ENCODE results near the gene CTBP2.

Gene CTBP2

GRCh38 chr10:125016611-125017202, 143.7 kb downstream of the CTBP2 start:
- Histone ChIP-seq H3K4me2 (ENCODE audit: low read length) (peak overlapping the region; percentile 65), H3K36me3 (ENCODE audit: insufficient read depth, low read length) (peaks cover 26% of the 10 kb centered on the region), H3K9ac (ENCODE audit: low read depth, low read length) (peak overlapping the region; percentile 66), H3K4me1 (ENCODE audit: control insufficient read depth, insufficient read depth, low read length) (peaks cover 41% of the 10 kb centered on the region), H3K9me3 (replicated peaks; ENCODE audit: low read length) (no peaks in the 10 kb centered on the region), H3K4me3 (ENCODE audit: low read length) (no peak overlapping the region), H3K27me3 (ENCODE audit: control insufficient read depth, insufficient read depth, low read length) (no peaks in the 10 kb centered on the region)

- Histone ChIP-seq H3K4me3 (ENCODE audit: low read length) (no peak overlapping the region), H3K9ac (ENCODE audit: low read depth, low read length) (peak overlapping the region; percentile 66), H3K9me3 (replicated peaks; ENCODE audit: low read length) (no peaks in the 10 kb centered on the region), H3K27me3 (ENCODE audit: control insufficient read depth, insufficient read depth, low read length) (no peaks in the 10 kb centered on the region), H3K36me3 (ENCODE audit: insufficient read depth, low read length) (peaks cover 30% of the 10 kb centered on the region), H3K4me2 (ENCODE audit: low read length) (peak overlapping the region; percentile 65), H3K4me1 (ENCODE audit: control insufficient read depth, insufficient read depth, low read length) (peaks cover 43% of the 10 kb centered on the region)
Observed at GRCh38 chr10:125016123-125016522, 144.2 kb downstream of the CTBP2 start.

GRCh38 chr10:125015356-125015944, 144.9 kb downstream of the CTBP2 start:
- H3K9ac ChIP-seq (ENCODE audit: low read depth, low read length): no peak overlapping the region
- H3K4me1 ChIP-seq (ENCODE audit: control insufficient read depth, insufficient read depth, low read length): peaks cover 43% of the 10 kb centered on the region

GRCh38 chr10:125014836-125015355, 145.5 kb downstream of the CTBP2 start:
- no peak overlapping the region for H3K4me3 ChIP-seq (ENCODE audit: low read length)
- H3K36me3 ChIP-seq (ENCODE audit: insufficient read depth, low read length): peaks cover 25% of the 10 kb centered on the region
- H3K27me3 ChIP-seq (ENCODE audit: control insufficient read depth, insufficient read depth, low read length): no peaks in the 10 kb centered on the region
- no peak overlapping the region for H3K4me2 ChIP-seq (ENCODE audit: low read length)
- H3K9ac ChIP-seq (ENCODE audit: low read depth, low read length): no peak overlapping the region
- peaks cover 43% of the 10 kb centered on the region for H3K4me1 ChIP-seq (ENCODE audit: control insufficient read depth, insufficient read depth, low read length)
- H3K9me3 ChIP-seq (replicated peaks; ENCODE audit: low read length): no peaks in the 10 kb centered on the region

More at GRCh38 chr10:125015356-125015944, 144.9 kb downstream of the CTBP2 start:
- Histone ChIP-seq H3K36me3 (ENCODE audit: insufficient read depth, low read length) (peaks cover 28% of the 10 kb centered on the region), H3K27me3 (ENCODE audit: control insufficient read depth, insufficient read depth, low read length) (no peaks in the 10 kb centered on the region), H3K4me2 (ENCODE audit: low read length) (peak overlapping the region; percentile 65), H3K9me3 (replicated peaks; ENCODE audit: low read length) (no peaks in the 10 kb centered on the region), H3K4me3 (ENCODE audit: low read length) (no peak overlapping the region)

GRCh38 chr10:125014086-125014830, 146.1 kb downstream of the CTBP2 start:
- Histone ChIP-seq H3K4me1 (ENCODE audit: control insufficient read depth, insufficient read depth, low read length) (peaks cover 43% of the 10 kb centered on the region), H3K36me3 (ENCODE audit: insufficient read depth, low read length) (peaks cover 21% of the 10 kb centered on the region), H3K4me3 (ENCODE audit: low read length) (no peak overlapping the region), H3K9ac (ENCODE audit: low read depth, low read length) (no peak overlapping the region), H3K27me3 (ENCODE audit: control insufficient read depth, insufficient read depth, low read length) (no peaks in the 10 kb centered on the region), H3K9me3 (replicated peaks; ENCODE audit: low read length) (no peaks in the 10 kb centered on the region), H3K4me2 (ENCODE audit: low read length) (no peak overlapping the region)

GRCh38 chr10:125013529-125013872, 146.9 kb downstream of the CTBP2 start:
- Histone ChIP-seq H3K4me3 (ENCODE audit: low read length) (no peak overlapping the region), H3K36me3 (ENCODE audit: insufficient read depth, low read length) (peaks cover 21% of the 10 kb centered on the region), H3K9ac (ENCODE audit: low read depth, low read length) (no peak overlapping the region), H3K4me1 (ENCODE audit: control insufficient read depth, insufficient read depth, low read length) (peaks cover 43% of the 10 kb centered on the region), H3K9me3 (replicated peaks; ENCODE audit: low read length) (no peaks in the 10 kb centered on the region), H3K4me2 (ENCODE audit: low read length) (no peak overlapping the region), H3K27me3 (ENCODE audit: control insufficient read depth, insufficient read depth, low read length) (no peaks in the 10 kb centered on the region)

- Histone ChIP-seq H3K27me3 (ENCODE audit: control insufficient read depth, insufficient read depth, low read length) (no peaks in the 10 kb centered on the region), H3K4me3 (ENCODE audit: low read length) (no peak overlapping the region), H3K4me1 (ENCODE audit: control insufficient read depth, insufficient read depth, low read length) (peaks cover 43% of the 10 kb centered on the region), H3K9ac (ENCODE audit: low read depth, low read length) (no peak overlapping the region), H3K9me3 (replicated peaks; ENCODE audit: low read length) (no peaks in the 10 kb centered on the region), H3K4me2 (ENCODE audit: low read length) (no peak overlapping the region), H3K36me3 (ENCODE audit: insufficient read depth, low read length) (peaks cover 21% of the 10 kb centered on the region)
Observed at GRCh38 chr10:125012851-125013528, 147.4 kb downstream of the CTBP2 start.

- Histone ChIP-seq H3K4me1 (ENCODE audit: control insufficient read depth, insufficient read depth, low read length) (peaks cover 41% of the 10 kb centered on the region), H3K9me3 (replicated peaks; ENCODE audit: low read length) (no peaks in the 10 kb centered on the region), H3K27me3 (ENCODE audit: control insufficient read depth, insufficient read depth, low read length) (no peaks in the 10 kb centered on the region), H3K36me3 (ENCODE audit: insufficient read depth, low read length) (peaks cover 22% of the 10 kb centered on the region), H3K4me2 (ENCODE audit: low read length) (no peak overlapping the region), H3K4me3 (ENCODE audit: low read length) (no peak overlapping the region), H3K9ac (ENCODE audit: low read depth, low read length) (no peak overlapping the region)
Observed at GRCh38 chr10:125011926-125012705, 148.2 kb downstream of the CTBP2 start.

- H3K4me1 ChIP-seq (ENCODE audit: control insufficient read depth, insufficient read depth, low read length): peaks cover 41% of the 10 kb centered on the region
- no peaks in the 10 kb centered on the region for H3K27me3 ChIP-seq (ENCODE audit: control insufficient read depth, insufficient read depth, low read length)
- H3K4me2 ChIP-seq (ENCODE audit: low read length): no peak overlapping the region
- no peak overlapping the region for H3K9ac ChIP-seq (ENCODE audit: low read depth, low read length)
- H3K36me3 ChIP-seq (ENCODE audit: insufficient read depth, low read length): peaks cover 26% of the 10 kb centered on the region
- no peaks in the 10 kb centered on the region for H3K9me3 ChIP-seq (replicated peaks; ENCODE audit: low read length)
- no peak overlapping the region for H3K4me3 ChIP-seq (ENCODE audit: low read length)
Observed at GRCh38 chr10:125011171-125011925, 149.0 kb downstream of the CTBP2 start.

- H3K4me3 ChIP-seq (ENCODE audit: low read length): no peak overlapping the region
- H3K4me1 ChIP-seq (ENCODE audit: control insufficient read depth, insufficient read depth, low read length): peaks cover 33% of the 10 kb centered on the region
- H3K4me2 ChIP-seq (ENCODE audit: low read length): no peak overlapping the region
- no peaks in the 10 kb centered on the region for H3K9me3 ChIP-seq (replicated peaks; ENCODE audit: low read length)
- H3K36me3 ChIP-seq (ENCODE audit: insufficient read depth, low read length): peaks cover 31% of the 10 kb centered on the region
- no peak overlapping the region for H3K9ac ChIP-seq (ENCODE audit: low read depth, low read length)
- H3K27me3 ChIP-seq (ENCODE audit: control insufficient read depth, insufficient read depth, low read length): no peaks in the 10 kb centered on the region
Observed at GRCh38 chr10:125010362-125010761, 150.0 kb downstream of the CTBP2 start.
